Measurements from ENCODE around the gene SLC8A2.

The SLC8A2 gene

GRCh38 chr19:47503826-47504150, 32.1 kb upstream of the SLC8A2 start:
- FAIRE-seq (no peak), DNase-seq (ENCODE audit: insufficient read length, low spot score) (no peak)
- TF ChIP-seq CTCF (IDR thresholded peaks at IDR 0.05; ENCODE audit: insufficient read depth, missing control alignments), result no peak

- DNase-seq (ENCODE audit: insufficient read length, low spot score), result no peak
- no peak for FAIRE-seq
- no peak for TF ChIP-seq CTCF (IDR thresholded peaks at IDR 0.05; ENCODE audit: insufficient read depth, missing control alignments)
Observed at GRCh38 chr19:47503130-47503825, 31.6 kb upstream of the SLC8A2 start.

- DNase-seq (ENCODE audit: insufficient read length, low spot score) (no peak), FAIRE-seq (no peak)
- TF ChIP-seq CTCF (IDR thresholded peaks at IDR 0.05; ENCODE audit: insufficient read depth, missing control alignments), result no peak
Observed at GRCh38 chr19:47499863-47500830, 28.5 kb upstream of the SLC8A2 start.

GRCh38 chr19:47499371-47499770, 27.7 kb upstream of the SLC8A2 start:
- DNase-seq (ENCODE audit: insufficient read length, low spot score), result no peak
- TF ChIP-seq CTCF (IDR thresholded peaks at IDR 0.05; ENCODE audit: insufficient read depth, missing control alignments), result no peak
- no peak for FAIRE-seq

GRCh38 chr19:47498561-47498960, 26.9 kb upstream of the SLC8A2 start:
- DNase-seq (ENCODE audit: insufficient read length, low spot score), result no peak
- FAIRE-seq, result no peak
- no peak for TF ChIP-seq CTCF (IDR thresholded peaks at IDR 0.05; ENCODE audit: insufficient read depth, missing control alignments)

- TF ChIP-seq CTCF (IDR thresholded peaks at IDR 0.05; ENCODE audit: insufficient read depth, missing control alignments), result no peak
- DNase-seq (ENCODE audit: insufficient read length, low spot score) (no peak), FAIRE-seq (no peak)
Observed at GRCh38 chr19:47497821-47498520, 26.3 kb upstream of the SLC8A2 start.
